Measurements from ENCODE around the gene FARP2.

- TF ChIP-seq CTCF (IDR thresholded peaks at IDR 0.05), result no peak
- TF ChIP-seq POLR2A (IDR thresholded peaks at IDR 0.05), result no peak
These were observed 184.3 kb downstream of the FARP2 start for GRCh38 chr2:241540401-241540770.

All from lower leg skin (tissue), 3 donors.